Aorta (tissue), 5 donors: ENCODE results near the gene GRK3. TPM values are rescaled to one million over a fixed set of nuclear protein-coding genes. Genes with fewer than 3 reads are reported as not detected.

Source experiments
- ATAC-seq: fragments of 200-7000 bp; cut with Tn5 transposase; one replicate; pipeline ENCODE4 v1.9.1; 2022; ENCODE audit warnings: moderate library complexity; ENCODE audit not compliant: low FRiP score
- DNase-seq, 2 donors: peaks; one replicate each; pipeline ENCODE4 v3.0.0-alpha.2; 2020
- H3K27ac ChIP-seq, 2 donors: one replicate each; pipeline ENCODE4 v1.5.1; 2013; ENCODE audit warnings: low read length in 2 of 2, mild to moderate bottlenecking in 2 of 2, moderate library complexity in 2 of 2, control low read depth in 1 of 2, inconsistent platforms in 1 of 2, low read depth in 1 of 2
- H3K27me3 ChIP-seq, 2 donors: one replicate each; pipeline ENCODE4 v1.6.1; 2013; ENCODE audit warnings: control low read depth in 1 of 2, low read length in 1 of 2, mild to moderate bottlenecking in 1 of 2, moderate library complexity in 1 of 2; ENCODE audit not compliant: insufficient read depth in 2 of 2, control insufficient read depth in 1 of 2
- H3K36me3 ChIP-seq, 2 donors: one replicate each; pipeline ENCODE4 v1.6.1; 2013; ENCODE audit warnings: control low read depth in 1 of 2, low read length in 1 of 2, mild to moderate bottlenecking in 1 of 2; ENCODE audit not compliant: insufficient read depth in 2 of 2, control insufficient read depth in 1 of 2
- H3K4me1 ChIP-seq, 2 donors: one replicate each; pipeline ENCODE4 v1.6.1; 2013; ENCODE audit warnings: low read length in 2 of 2, control low read depth in 1 of 2, mild to moderate bottlenecking in 1 of 2, moderate library complexity in 1 of 2; ENCODE audit not compliant: insufficient read depth in 2 of 2, control insufficient read depth in 1 of 2
- H3K4me3 ChIP-seq, 2 donors: one replicate each; pipeline ENCODE4 v1.5.1; 2013; ENCODE audit warnings: low read length in 2 of 2, control low read depth in 1 of 2, mild to moderate bottlenecking in 1 of 2
- H3K9me3 ChIP-seq: one replicate; pipeline ENCODE4 v1.6.1; 2013; ENCODE audit warnings: mild to moderate bottlenecking, low read length; ENCODE audit not compliant: control insufficient read depth
- WGBS, 2 donors: extraction: QIAGEN DNeasy Blood & Tissue Kit; methylation state at CpG; one replicate each; pipeline ENCODE4 v1.1.7; 2013; 5-methylcytosine and 5-hydroxymethylcytosine counted together
- intact Hi-C, 2 donors: fragments of 100-400 bp; cut with DNase I; formaldehyde crosslinking; loops; one replicate each; pipeline versions ENCODE4 v1.14.2 to v1.15.0; 2022
- polyA plus RNA-seq, 2 donors: library from polyadenylated mRNA; stranded (reverse); fragments of 200-250 nt; gene quantifications; one replicate each; pipeline ENCODE4 v1.2.3, GENCODE V29; 2013
- total RNA-seq, 2 donors: library from RNA; stranded (reverse); fragmentation: NEBNext Ultra II Directional; extraction: Animal tissue kit (Norgen Biotek cat#: 25700); gene quantifications; one replicate each; pipeline ENCODE4 v1.2.1, GENCODE V29; 2021
- donor health status: healthy with polysubstance abuse.
- donor health status: Bipolar disorder and iron deficiency.
- donor health status: DM: no; HTN: no; CAD: no.
- donor health status: DM: no; HTN: no; CAD: no.
- donor health status: DM: yes; HTN: yes; CAD: no.

GRK3 gene
- total and polyA plus RNA-seq, 4 donors: 0.23 to 11.4 (median 6.1) TPM

- intact Hi-C loops: no loop called here
- H3K9me3 ChIP-seq: no peaks in the 10 kb centered on the region
- DNase-seq: no peak
- WGBS, 2 donors: 91 to 98% methylated on average over 4 of the region's 4 CpGs
- no peak overlapping the region for H3K4me3 ChIP-seq
- no peak for ATAC-seq
- H3K36me3 ChIP-seq: no peaks in the 10 kb centered on the region
- no peak overlapping the region for H3K27ac ChIP-seq
- H3K27me3 ChIP-seq: no peaks in the 10 kb centered on the region
- no peaks in the 10 kb centered on the region for H3K4me1 ChIP-seq
Observed at GRCh38 chr22:25693268-25693565, 128.7 kb downstream of the GRK3 start.

GRCh38 chr22:25694196-25694907, 129.9 kb downstream of the GRK3 start:
- no peak overlapping the region for H3K27ac ChIP-seq
- DNase-seq (peak in 1 of 2 donors; percentile 67), ATAC-seq (no peak)
- H3K27me3 ChIP-seq: no peaks in the 10 kb centered on the region
- H3K4me3 ChIP-seq: no peak overlapping the region
- H3K36me3 ChIP-seq: no peaks in the 10 kb centered on the region
- no peaks in the 10 kb centered on the region for H3K9me3 ChIP-seq
- 90% methylated on average over 16 of the region's 16 CpGs for WGBS, 2 donors
- intact Hi-C loops: no loop called here
- no peaks in the 10 kb centered on the region for H3K4me1 ChIP-seq

GRCh38 chr22:25695146-25695545, 130.7 kb downstream of the GRK3 start:
- no peaks in the 10 kb centered on the region for H3K9me3 ChIP-seq
- intact Hi-C loops: no loop called here
- WGBS, 2 donors: 69 to 73% methylated on average over 5 of the region's 5 CpGs
- ATAC-seq: no peak
- H3K4me1 ChIP-seq: no peaks in the 10 kb centered on the region
- H3K27me3 ChIP-seq: no peaks in the 10 kb centered on the region
- no peak overlapping the region for H3K27ac ChIP-seq
- DNase-seq: no peak
- no peaks in the 10 kb centered on the region for H3K36me3 ChIP-seq
- H3K4me3 ChIP-seq: no peak overlapping the region

- Histone ChIP-seq H3K27me3 (no peaks in the 10 kb centered on the region), H3K9me3 (no peaks in the 10 kb centered on the region), H3K27ac (no peak overlapping the region), H3K36me3 (no peaks in the 10 kb centered on the region), H3K4me1 (no peaks in the 10 kb centered on the region), H3K4me3 (no peak overlapping the region)
- intact Hi-C loops: no loop called here
- WGBS, 2 donors: 76 to 84% methylated on average over 2 of the region's 2 CpGs
- DNase-seq (no peak), ATAC-seq (no peak)
Observed at GRCh38 chr22:25696763-25697162, 132.3 kb downstream of the GRK3 start.

GRCh38 chr22:25697181-25697664, 132.7 kb downstream of the GRK3 start:
- no peak for ATAC-seq
- no peak for DNase-seq
- Histone ChIP-seq H3K36me3 (no peaks in the 10 kb centered on the region), H3K9me3 (no peaks in the 10 kb centered on the region), H3K27ac (no peak overlapping the region), H3K4me1 (no peaks in the 10 kb centered on the region), H3K27me3 (no peaks in the 10 kb centered on the region), H3K4me3 (no peak overlapping the region)
- WGBS, 2 donors: 83 to 87% methylated on average over 5 of the region's 5 CpGs
- intact Hi-C loops: no loop called here

- ATAC-seq: no peak
- intact Hi-C loops: no loop called here
- no peaks in the 10 kb centered on the region for H3K4me1 ChIP-seq
Observed at GRCh38 chr22:25697978-25698377, 133.5 kb downstream of the GRK3 start.

GRCh38 chr22:25698461-25698860, 134.0 kb downstream of the GRK3 start:
- H3K27me3 ChIP-seq: no peaks in the 10 kb centered on the region
- DNase-seq: no peak
- no peaks in the 10 kb centered on the region for H3K4me1 ChIP-seq
- H3K36me3 ChIP-seq: no peaks in the 10 kb centered on the region
- no peak overlapping the region for H3K27ac ChIP-seq
- intact Hi-C loops: no loop called here
- no peak overlapping the region for H3K4me3 ChIP-seq
- no peak for ATAC-seq
- no peaks in the 10 kb centered on the region for H3K9me3 ChIP-seq
- WGBS, 2 donors: 90 to 93% methylated on average over 7 of the region's 7 CpGs

More at GRCh38 chr22:25697978-25698377, 133.5 kb downstream of the GRK3 start:
- Histone ChIP-seq H3K4me3 (no peak overlapping the region), H3K9me3 (no peaks in the 10 kb centered on the region), H3K27ac (no peak overlapping the region), H3K36me3 (no peaks in the 10 kb centered on the region), H3K27me3 (no peaks in the 10 kb centered on the region)
- WGBS, 2 donors: 91 to 94% methylated on average over 2 of the region's 2 CpGs
- DNase-seq: no peak

- ATAC-seq: no peak
- Histone ChIP-seq H3K4me3 (no peak overlapping the region), H3K27ac (no peak overlapping the region), H3K27me3 (no peaks in the 10 kb centered on the region), H3K36me3 (no peaks in the 10 kb centered on the region), H3K4me1 (no peaks in the 10 kb centered on the region), H3K9me3 (no peaks in the 10 kb centered on the region)
- WGBS, 2 donors: 89 to 91% methylated on average over 6 of the region's 6 CpGs
- DNase-seq: no peak
- intact Hi-C loops: no loop called here
Observed at GRCh38 chr22:25698978-25699377, 134.5 kb downstream of the GRK3 start.

GRCh38 chr22:25701056-25701780, 136.7 kb downstream of the GRK3 start:
- no peak overlapping the region for H3K4me3 ChIP-seq
- no peaks in the 10 kb centered on the region for H3K9me3 ChIP-seq
- no peaks in the 10 kb centered on the region for H3K36me3 ChIP-seq
- DNase-seq (no peak), ATAC-seq (peak; percentile 67)
- intact Hi-C loops: loop anchor here (5.0 to 10.0 kb wide), 3 partner anchors 71 to 239 kb away; no protein-coding TSS in a partner anchor
- no peak overlapping the region for H3K27ac ChIP-seq
- WGBS, 2 donors: 48 to 51% methylated on average over 13 of the region's 13 CpGs
- no peaks in the 10 kb centered on the region for H3K27me3 ChIP-seq
- no peaks in the 10 kb centered on the region for H3K4me1 ChIP-seq
